HG03066 (cell line): Measurements from ENCODE around the gene L3MBTL1.

Experiments
- ATAC-seq: cut with Tn5 transposase; IDR thresholded peaks from one replicate; pipeline ENCODE4 v1.9.1; 2021; ENCODE audit warnings: low read depth; ENCODE audit not compliant: unreplicated experiment

The L3MBTL1 gene

DNA sequence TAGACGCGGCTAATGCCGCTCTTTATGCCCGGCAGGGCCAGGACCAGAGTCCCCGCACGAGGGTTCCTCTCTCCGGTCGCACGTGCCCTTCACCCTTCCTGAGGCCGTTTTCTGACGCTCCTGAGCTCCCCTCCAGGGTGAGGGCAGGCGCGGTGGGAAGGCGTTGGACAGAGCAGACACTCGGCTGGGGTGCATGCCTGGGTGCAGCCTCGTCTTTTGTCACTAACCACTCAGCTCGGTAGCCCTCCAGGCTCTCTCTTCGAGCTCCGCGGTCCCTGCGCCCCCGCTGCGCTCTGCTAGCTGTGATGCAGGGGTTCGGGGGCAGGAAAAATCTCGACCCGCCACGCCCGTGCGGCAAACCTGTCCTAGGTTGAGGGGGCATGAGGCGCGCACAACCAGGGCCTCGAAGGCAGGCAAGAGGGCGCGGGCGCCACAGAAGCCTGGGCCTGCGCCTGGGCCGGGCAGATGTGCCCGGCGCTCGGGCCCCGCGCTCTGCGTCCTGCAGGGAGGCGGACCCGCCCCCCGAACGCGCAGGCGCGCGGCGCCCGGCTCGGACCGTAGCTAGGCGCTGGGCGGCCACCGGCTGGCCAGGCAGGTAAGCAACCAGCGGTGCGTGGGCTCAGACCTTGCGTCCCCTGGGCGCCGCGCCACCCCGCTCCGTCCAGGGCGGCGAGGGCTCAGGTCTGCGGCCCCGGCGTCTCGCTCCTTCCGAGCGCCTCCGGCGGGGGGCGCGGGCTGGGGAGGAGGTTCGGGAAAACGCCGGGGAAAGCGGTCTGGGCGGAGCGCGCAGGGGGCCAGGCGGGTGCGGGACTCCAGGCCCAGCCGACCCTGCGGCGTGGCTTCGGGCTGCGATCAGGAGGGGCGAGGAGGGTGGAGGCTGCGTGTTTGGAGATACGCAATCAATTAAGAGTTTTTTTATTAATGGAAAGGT is at the start of gene L3MBTL1:
Gene L3MBTL1 (plus strand): TSS at position 548 of the 931 bp plus-strand sequence. CDS start 5,807 bp downstream, outside the sequence.
- no peak for ATAC-seq

DNA sequence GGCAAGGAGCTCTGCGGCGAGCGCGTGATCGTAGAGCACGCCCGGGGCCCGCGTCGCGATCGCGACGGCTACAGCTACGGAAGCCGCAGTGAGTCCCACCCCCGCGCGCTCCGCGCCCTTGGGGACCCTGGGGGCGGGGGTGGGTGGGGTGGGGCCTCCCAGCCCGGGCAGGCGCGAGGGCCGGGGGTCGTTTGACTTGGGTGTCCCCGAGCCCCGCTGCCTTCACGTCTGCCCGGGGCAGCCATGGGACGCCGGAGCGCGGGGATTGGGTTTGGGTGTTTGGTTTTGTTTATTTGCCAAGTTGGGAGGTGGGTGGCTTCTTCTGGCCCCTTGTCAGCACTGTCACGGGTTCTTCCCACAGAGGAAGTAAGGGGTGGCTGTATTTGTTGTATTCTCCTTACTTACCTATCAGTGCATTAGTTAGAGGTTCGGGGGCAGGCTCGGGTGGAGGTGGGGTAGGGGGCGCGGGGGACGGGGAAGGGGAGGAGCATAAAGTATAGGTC is 49.0 kb upstream of the L3MBTL1 start:
- ATAC-seq, result peak; percentile 19

GRCh38 chr20:43459022-43459942 is 48.2 kb upstream of the L3MBTL1 start:
- ATAC-seq, result no peak

DNA sequence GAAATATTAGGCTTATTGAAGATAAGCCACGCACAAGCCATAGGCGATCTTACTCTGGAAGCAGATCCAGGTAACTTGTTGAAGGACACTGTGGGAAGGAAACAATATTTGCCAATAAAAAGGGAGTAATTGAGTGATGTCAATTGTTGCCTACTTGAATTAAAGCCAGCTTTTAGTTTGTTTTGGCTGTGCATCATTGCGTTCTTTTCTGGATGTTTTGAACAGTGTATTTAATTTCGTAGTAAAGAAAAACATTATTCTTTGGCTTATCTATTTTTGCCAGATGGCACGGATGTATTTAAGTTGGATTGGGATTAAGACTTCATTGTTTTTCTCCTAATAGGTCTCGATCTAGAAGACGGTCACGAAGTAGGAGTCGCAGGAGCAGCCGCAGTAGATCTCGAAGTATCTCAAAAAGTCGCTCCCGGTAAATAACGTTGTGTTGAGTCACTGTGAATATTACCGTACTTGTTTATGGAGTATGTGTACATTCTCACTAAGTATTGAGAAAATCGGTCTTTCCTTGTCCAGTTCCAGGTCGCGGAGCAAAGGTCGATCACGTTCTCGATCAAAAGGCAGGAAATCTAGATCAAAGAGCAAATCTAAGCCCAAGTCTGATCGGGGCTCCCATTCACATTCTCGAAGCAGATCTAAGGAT is 47.2 kb upstream of the L3MBTL1 start:
- no peak for ATAC-seq

- ATAC-seq, result no peak
These were observed 46.7 kb upstream of the L3MBTL1 start for GRCh38 chr20:43460830-43461200.

DNA sequence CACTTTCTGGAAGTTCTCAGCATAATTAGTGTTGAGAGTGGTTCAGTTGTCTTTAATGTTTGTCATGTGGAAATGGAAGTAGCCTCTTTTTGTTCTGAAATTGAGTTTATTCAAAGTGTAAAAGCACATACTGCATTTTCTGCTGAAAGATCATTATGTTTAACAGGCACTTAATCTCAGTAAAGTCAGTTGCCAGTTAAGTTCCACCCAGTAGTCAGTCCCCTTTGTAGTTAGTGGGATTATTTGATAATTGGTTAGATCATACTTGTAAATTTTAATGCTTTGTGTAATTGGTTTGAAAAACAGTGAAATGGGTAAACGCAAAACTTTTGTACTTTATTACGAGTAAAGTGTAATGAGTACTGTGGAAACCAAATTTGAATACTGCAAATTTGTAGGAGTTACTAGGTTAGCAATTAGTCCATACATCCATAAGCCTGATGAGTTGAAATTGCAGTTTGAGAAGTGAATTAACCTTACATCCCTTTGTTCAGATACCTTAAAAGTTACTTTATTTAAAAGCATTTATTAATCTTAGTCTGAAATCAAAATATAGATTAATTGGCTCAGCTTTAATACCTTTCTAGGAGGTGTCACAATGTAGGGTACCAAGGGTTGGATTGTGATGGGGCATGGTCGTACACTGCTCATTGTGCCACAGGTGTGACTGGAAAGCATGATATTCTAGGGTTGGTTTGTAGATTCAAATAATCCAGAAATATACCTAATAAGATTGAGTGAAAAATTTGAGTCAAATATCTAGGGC is 45.4 kb upstream of the L3MBTL1 start:
- no peak for ATAC-seq

DNA sequence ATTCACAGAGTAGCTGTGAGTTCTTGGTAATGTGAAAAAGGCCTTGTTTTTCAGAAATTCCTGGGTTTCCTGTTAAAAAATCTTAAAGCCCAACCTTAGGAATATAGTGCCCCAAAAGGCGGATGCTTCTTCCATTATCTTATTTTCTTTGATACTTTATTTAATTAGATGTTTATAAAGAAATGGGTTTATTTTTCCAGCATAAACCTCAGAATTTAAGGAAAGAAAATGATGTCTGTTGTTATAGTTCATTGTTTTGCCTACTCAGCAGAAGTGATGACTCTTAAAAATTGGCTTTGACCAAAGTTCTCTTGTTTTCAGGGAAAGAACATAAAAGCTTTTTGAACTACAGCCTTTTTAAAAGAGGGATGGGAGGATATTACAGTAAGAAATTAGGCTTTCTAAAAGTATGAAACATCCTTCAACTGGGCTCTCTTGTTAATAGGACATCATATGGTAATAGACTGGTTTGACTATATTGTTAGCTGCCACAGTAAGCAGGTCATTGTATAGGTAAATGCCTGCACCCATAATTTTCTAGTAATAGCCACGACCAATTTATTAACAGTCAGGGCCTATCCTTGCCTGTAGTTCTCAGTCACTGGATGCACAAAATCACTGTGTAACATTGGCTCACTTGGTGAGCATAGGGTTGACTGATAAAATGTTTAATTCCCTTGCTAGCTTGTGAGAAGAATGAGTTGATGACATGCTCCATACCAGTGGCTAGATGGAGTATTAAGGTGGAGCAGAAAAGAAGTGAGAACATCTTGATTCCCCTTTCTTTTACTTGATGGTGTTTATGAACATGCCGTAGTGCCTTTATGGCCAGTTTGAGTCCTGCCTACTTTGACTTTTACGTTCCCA is 44.6 kb upstream of the L3MBTL1 start:
- ATAC-seq, result no peak

DNA sequence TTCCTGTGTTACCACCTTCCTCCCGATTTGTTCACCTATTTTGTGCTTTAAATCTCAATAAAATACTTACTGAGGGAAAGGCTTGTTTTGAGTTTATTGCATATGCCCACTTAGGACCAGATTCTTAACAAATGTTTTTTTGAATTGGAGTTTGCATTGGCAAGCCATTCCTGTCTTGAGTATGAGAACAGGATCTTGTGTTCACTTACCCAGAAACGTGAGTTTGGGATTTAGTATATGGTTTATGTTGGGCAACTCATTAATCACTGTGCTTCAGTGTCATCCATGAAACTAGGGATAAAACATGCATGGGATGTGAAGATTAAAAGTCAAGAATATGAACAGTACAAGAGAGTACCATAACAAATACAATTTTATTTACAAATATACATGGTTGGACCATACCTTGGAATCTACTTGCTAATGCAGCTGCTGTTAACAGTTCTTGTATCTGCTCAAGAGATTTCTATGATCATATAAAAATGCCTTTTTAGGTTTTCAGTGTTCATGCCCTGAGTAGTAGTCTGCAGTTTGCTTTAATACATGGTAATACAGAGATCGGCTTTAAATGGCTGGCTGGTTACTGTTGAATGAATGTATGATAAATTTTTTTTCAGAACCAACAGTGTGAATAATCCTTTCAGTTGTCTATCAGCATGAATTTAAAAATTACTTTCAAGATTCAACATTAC is 43.8 kb upstream of the L3MBTL1 start:
- ATAC-seq, result no peak

- ATAC-seq, result no peak
These were observed 43.2 kb upstream of the L3MBTL1 start for GRCh38 chr20:43464219-43464790.

GRCh38 chr20:43465625-43465943 is 41.9 kb upstream of the L3MBTL1 start:
- ATAC-seq, result no peak

- ATAC-seq, result no peak
These were observed 39.9 kb upstream of the L3MBTL1 start for GRCh38 chr20:43467589-43467988.

DNA sequence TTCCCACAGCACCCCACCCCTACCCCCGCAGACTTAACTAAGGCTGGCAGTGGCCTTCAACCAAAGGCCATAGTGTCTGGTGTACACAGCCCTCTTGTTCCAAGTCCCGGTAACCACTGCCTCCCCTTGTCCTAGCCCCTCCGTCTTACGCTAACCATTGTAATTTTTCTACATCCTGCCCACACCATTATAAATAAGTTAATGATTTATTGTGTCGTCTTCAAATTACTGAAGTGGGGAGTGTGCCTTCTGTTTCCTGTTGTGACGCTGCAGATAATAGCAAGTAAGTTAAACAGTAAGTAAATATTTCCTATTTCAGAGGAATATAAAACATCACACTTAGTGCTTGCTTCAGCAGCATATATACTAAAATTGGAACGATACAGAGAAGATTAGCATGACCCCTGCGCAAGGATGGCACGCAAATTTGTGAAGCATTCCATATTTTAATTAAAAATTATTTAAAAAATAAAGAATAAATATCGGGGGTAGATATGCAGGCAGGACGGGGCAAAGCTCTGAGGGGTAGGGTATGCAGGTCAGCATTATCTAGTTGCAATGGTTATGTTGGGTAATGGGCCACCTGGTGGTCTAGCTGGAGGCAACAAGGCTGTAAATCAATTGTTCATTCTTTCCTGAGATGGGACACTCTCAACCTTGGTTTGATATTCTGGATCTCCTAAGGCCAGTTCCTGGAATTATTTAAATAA is 34.7 kb upstream of the L3MBTL1 start:
- ATAC-seq, result no peak

DNA sequence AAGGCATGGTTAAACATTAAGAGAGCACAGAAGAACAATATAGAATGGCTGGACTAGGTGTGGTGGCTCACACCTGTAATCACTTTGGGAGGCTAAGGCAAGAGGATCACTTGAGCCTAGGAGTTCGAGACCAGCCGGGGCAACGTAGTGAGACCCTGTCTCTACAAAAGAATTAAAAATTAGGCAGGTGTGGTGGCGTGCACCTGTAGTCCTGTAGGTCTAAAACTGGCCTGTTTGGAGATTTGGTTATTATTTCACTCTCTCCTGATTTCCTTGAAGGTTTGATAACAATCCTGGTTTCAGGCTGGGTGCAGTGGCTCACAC is 34.2 kb upstream of the L3MBTL1 start:
- no peak for ATAC-seq

DNA sequence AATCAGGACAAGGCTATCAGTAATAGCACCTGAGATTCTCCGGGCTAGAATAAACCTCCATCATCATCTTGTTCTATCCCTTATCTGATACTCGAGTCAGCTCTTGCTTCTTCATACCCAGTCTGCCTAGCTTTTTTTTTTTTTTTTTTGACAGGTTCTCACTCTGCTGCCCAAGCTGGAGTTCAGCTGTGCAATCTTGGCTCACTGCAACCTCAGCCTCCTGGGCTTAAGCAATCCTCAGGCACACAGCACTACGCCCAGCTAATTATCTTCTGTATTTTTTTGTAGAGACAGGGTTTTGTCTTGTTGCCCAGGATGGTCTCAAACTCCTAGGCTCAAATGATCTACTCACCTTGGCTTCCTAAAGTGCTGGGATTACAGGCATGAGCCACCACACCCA is 30.3 kb upstream of the L3MBTL1 start:
- no peak for ATAC-seq

DNA sequence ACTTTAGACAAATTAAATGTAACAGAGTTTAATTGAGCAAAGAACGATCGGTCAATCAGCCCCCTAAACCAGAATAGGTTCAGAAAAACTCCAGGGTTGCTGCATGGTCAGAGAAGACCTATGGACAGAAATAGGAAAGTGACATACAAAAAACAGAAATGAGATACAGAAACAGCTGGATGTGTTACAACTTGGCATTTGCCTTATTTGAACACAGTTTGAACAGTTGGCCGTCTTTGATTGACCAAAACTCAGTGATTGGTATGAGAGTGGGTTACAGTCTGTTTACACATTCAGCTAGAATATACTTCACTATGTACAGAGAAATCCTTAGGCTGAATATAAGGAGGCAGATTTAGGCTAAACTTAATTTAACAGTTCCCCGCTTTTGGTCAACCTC is 29.9 kb upstream of the L3MBTL1 start:
- ATAC-seq, result no peak

GRCh38 chr20:43490038-43490437 is 17.5 kb upstream of the L3MBTL1 start:
- no peak for ATAC-seq

DNA sequence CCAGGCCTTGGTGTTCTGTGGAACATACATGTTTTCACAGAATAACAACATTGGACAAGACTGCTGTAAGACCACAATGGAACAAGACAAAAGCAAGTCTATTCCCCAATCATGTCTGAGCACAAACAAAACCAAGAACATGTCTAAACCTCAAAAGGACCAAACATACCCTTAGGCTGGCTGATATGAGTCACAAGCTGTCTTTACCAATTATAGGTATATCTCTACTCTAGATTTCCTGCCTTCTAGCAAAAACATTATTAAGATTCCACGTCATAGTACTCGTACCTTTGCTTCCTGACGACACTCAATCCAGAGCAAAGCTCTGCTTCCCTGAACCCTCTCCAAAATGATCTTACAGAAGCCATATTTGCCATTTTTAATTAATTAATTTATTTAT is 15.4 kb upstream of the L3MBTL1 start:
- no peak for ATAC-seq

- ATAC-seq, result no peak
These were observed 12.1 kb upstream of the L3MBTL1 start for GRCh38 chr20:43495388-43495787.
